Kidney (tissue), 14 donors: Measurements from ENCODE around the gene HNRNPC. TPM values are rescaled to one million over a fixed set of nuclear protein-coding genes. Genes with fewer than 3 reads are reported as not detected.
"Not testable (repeated sequence)": the region's sequence is repeated elsewhere in the genome, so short reads cannot be mapped to it uniquely, and the experiment has no call there.

Experiments
- DNase-seq, 5 donors: peaks; one replicate each; pipeline ENCODE4 v3.0.0-alpha.2; 2013 to 2020
- FAIRE-seq: peaks from 2 replicates; lab custom pipeline; 2012; peaks lifted over from hg19 to GRCh38; lab: Jason Lieb, UNC
- H3K27ac ChIP-seq, 2 donors: one replicate each; pipeline ENCODE4 v1.7.0; 2013; ENCODE audit warnings: low read depth in 2 of 2, low read length in 2 of 2, inconsistent platforms in 1 of 2
- H3K27me3 ChIP-seq: one replicate; pipeline ENCODE4 v1.7.1; 2013; ENCODE audit warnings: low read length, inconsistent platforms; ENCODE audit not compliant: control insufficient read depth, insufficient read depth
- H3K36me3 ChIP-seq, 3 donors: one replicate each; pipeline versions ENCODE4 v1.7.0 to v1.7.1; 2013; ENCODE audit warnings: low read length in 3 of 3, control low read depth in 1 of 3, inconsistent platforms in 1 of 3; ENCODE audit not compliant: insufficient read depth in 3 of 3, control insufficient read depth in 2 of 3
- H3K4me1 ChIP-seq, 3 donors: one replicate each; pipeline versions ENCODE4 v1.7.0 to v1.7.1; 2013; ENCODE audit warnings: low read length in 3 of 3, inconsistent platforms in 1 of 3, low read depth in 1 of 3; ENCODE audit not compliant: control insufficient read depth in 2 of 3, insufficient read depth in 2 of 3
- H3K4me3 ChIP-seq, 3 donors: one replicate each; pipeline versions ENCODE4 v1.7.0 to v1.8.1; 2013; ENCODE audit warnings: low read length in 3 of 3, control low read depth in 1 of 3, inconsistent platforms in 1 of 3
- H3K9ac ChIP-seq, 3 donors: one replicate each; pipeline versions ENCODE4 v1.7.0 to v1.7.1; 2013; ENCODE audit warnings: low read length in 3 of 3, control low read depth in 1 of 3, inconsistent platforms in 1 of 3
- H3K9me3 ChIP-seq, 3 donors: one replicate each; pipeline versions ENCODE4 v1.7.0 to v1.7.1; 2013; ENCODE audit warnings: low read length in 3 of 3, control low read depth in 1 of 3, inconsistent platforms in 1 of 3; ENCODE audit not compliant: control insufficient read depth in 2 of 3, insufficient read depth in 1 of 3
- intact Hi-C: fragments of 100-400 bp; cut with DNase I; formaldehyde crosslinking; loops from one replicate; pipeline ENCODE4 v1.11.1; 2022
- polyA plus RNA-seq: library from polyadenylated mRNA; stranded (reverse); fragments of 350-450 nt; fragmentation: Illumina TruSeq; extraction: RNeasy Lipid Tissue Mini Kit (QIAGEN cat#74804); gene quantifications from one replicate; pipeline ENCODE4 v1.2.3, GENCODE V29; 2014; ENCODE audit warnings: low read depth, low replicate concordance; ENCODE audit not compliant: insufficient read depth
- total RNA-seq: library from RNA; stranded (reverse); fragmentation: NEBNext Ultra II Directional; extraction: Animal tissue kit (Norgen Biotek cat#: 25700); gene quantifications from one replicate; pipeline ENCODE4 v1.2.1, GENCODE V29; 2021
- TF ChIP-seq, protein P1 (sequence below): IDR thresholded peaks from 3 replicates; pipeline ENCODE4 v1.5.1; 2012; ENCODE audit warnings: mild to moderate bottlenecking, moderate library complexity, borderline replicate concordance; ENCODE audit not compliant: insufficient read depth; ENCODE audit errors: extremely low read depth
- donor health status: control.
- donor health status: control.
- donor health status: control.
- donor health status: control.
- donor health status: control.
- donor health status: DM: yes; HTN: yes; CAD: no.
- donor health status: Normal renal cell carcinoma (clear cell type).

Gene HNRNPC
- total and polyA plus RNA-seq, 2 donors from 2014 or later, result 398 to 462 TPM

DNA sequence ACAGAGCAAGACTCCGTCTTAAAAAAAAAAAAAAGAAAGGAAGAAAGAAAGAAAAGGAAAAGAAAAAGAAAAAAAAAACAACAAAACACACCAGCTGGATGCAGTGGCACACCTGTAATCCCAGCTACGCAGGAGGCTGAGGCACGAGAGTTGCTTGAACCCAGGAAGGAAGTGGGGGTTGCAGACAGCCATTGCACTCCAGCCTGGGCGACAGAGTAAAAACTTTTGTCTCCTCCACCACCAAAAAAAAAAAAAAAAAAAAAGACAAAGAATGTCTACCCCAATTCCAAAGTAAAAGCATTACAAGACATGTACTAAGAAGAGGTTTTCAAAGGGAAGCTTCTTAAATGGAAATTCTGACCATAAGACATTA is 53.4 kb downstream of the HNRNPC start:
- Histone ChIP-seq H3K9ac (no peak overlapping the region), H3K4me3 (no peak overlapping the region), H3K36me3 (peaks cover 16 to 54% (median 21%) of the 10 kb centered on the region in 3 donors), H3K9me3 (no peaks in the 10 kb centered on the region), H3K27ac (no peak overlapping the region), H3K27me3 (no peaks in the 10 kb centered on the region), H3K4me1 (no peaks in the 10 kb centered on the region)
- TF ChIP-seq, protein P1, sequence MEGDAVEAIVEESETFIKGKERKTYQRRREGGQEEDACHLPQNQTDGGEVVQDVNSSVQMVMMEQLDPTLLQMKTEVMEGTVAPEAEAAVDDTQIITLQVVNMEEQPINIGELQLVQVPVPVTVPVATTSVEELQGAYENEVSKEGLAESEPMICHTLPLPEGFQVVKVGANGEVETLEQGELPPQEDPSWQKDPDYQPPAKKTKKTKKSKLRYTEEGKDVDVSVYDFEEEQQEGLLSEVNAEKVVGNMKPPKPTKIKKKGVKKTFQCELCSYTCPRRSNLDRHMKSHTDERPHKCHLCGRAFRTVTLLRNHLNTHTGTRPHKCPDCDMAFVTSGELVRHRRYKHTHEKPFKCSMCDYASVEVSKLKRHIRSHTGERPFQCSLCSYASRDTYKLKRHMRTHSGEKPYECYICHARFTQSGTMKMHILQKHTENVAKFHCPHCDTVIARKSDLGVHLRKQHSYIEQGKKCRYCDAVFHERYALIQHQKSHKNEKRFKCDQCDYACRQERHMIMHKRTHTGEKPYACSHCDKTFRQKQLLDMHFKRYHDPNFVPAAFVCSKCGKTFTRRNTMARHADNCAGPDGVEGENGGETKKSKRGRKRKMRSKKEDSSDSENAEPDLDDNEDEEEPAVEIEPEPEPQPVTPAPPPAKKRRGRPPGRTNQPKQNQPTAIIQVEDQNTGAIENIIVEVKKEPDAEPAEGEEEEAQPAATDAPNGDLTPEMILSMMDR, result no peak
- DNase-seq, result no peak
- intact Hi-C loops, result no loop called here
- FAIRE-seq, result no peak

DNA sequence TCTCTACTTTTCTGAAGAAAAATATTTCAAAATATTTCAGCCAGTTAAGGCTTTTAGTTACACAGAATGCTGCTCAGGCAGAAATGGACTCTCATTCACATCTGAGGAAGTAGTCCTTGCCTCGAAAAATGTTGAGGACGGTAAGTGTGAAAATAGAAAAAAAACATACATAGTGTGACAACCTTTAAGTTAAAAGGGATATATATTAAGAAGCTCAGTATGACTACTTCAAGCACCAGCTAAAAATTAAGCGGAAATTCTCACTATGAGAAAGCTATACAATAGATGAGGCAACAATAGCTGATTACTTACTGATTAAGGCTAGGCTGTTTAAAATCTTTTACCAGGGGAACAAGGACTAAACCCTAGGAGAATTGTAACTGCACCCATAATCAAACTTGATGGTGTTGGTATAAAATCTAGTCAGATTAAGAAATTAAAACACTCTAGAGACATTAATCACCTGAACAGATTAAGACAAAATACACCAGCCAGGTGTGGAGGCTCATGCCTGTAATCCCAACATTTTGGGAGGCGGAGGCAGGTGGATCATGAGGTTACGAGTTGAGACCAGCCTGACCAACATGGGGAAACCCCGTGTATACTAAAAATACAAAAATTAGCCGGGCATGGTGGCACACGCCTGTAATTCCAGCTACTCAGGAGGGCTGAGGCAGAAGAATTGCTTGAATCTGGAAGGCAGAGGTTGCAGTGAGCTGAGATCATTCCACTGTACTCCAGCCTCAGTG is 53.9 kb downstream of the HNRNPC start:
- Histone ChIP-seq H3K36me3 (peaks cover 16 to 51% (median 19%) of the 10 kb centered on the region in 3 donors), H3K9me3 (no peaks in the 10 kb centered on the region), H3K27ac (no peak overlapping the region), H3K27me3 (no peaks in the 10 kb centered on the region), H3K4me1 (no peaks in the 10 kb centered on the region), H3K4me3 (no peak overlapping the region), H3K9ac (no peak overlapping the region)
- FAIRE-seq, result no peak
- TF ChIP-seq, protein P1, result no peak
- no peak for DNase-seq
- intact Hi-C loops, result no loop called here

DNA sequence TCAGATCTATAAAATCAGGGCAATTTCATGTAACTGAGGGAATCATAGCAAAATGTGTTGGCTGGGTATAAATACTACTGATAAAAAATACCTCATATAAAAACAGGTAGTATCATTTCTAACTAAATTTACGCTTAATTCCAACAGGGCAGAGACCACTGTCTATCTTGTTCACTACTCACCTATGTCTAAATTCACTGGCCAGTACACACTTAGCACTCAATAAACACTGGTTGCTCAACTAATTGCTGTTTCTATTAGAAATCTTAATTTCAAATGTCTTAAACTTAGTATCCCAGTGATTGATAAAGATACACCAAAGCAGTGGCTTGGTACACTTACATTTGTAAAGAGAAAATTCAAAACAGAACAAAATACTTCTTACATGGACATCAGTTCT is 55.6 kb downstream of the HNRNPC start:
- DNase-seq (no peak), FAIRE-seq (no peak)
- intact Hi-C loops, result no loop called here
- Histone ChIP-seq H3K27ac (no peak overlapping the region), H3K36me3 (peaks cover 13 to 46% (median 27%) of the 10 kb centered on the region in 3 donors), H3K4me3 (no peak overlapping the region), H3K4me1 (no peaks in the 10 kb centered on the region), H3K9ac (no peak overlapping the region), H3K9me3 (no peaks in the 10 kb centered on the region), H3K27me3 (no peaks in the 10 kb centered on the region)
- TF ChIP-seq, protein P1, result no peak

DNA sequence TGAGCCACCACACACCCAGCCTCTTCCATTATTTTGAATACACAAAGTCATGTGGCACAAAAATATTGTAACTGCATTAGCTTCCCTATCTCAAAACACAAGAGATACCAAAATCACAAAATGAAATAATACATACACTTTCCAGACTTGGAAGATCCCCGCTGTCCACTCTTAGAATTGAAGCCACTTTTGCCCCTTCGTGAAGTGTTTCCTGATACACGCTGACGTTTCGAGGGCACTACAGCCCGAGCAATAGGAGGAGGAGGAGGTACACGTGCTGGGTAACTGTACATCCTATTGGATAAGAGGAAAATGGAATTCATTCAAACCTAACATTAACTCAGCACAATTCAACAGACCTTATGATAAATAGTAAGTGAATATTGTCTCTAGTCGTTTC is 56.4 kb downstream of the HNRNPC start:
- H3K27me3 ChIP-seq, H3K9ac ChIP-seq, intact Hi-C loops, H3K9me3 ChIP-seq, H3K27ac ChIP-seq, DNase-seq, H3K4me1 ChIP-seq, H3K4me3 ChIP-seq, FAIRE-seq: not testable (repeated sequence)
- H3K36me3 ChIP-seq, result peaks cover 11 to 51% (median 32%) of the 10 kb centered on the region in 3 donors
